DMS79 (cell line): ENCODE measurements around the gene C6orf47.
A peak's percentile ranks its signal among the peaks of the same experiment; 100 is the strongest.

Experiments
- DNase-seq: peaks from one replicate; lab custom pipeline; 2025; lab: John Stamatoyannopoulos, UW

The C6orf47 gene

DNA sequence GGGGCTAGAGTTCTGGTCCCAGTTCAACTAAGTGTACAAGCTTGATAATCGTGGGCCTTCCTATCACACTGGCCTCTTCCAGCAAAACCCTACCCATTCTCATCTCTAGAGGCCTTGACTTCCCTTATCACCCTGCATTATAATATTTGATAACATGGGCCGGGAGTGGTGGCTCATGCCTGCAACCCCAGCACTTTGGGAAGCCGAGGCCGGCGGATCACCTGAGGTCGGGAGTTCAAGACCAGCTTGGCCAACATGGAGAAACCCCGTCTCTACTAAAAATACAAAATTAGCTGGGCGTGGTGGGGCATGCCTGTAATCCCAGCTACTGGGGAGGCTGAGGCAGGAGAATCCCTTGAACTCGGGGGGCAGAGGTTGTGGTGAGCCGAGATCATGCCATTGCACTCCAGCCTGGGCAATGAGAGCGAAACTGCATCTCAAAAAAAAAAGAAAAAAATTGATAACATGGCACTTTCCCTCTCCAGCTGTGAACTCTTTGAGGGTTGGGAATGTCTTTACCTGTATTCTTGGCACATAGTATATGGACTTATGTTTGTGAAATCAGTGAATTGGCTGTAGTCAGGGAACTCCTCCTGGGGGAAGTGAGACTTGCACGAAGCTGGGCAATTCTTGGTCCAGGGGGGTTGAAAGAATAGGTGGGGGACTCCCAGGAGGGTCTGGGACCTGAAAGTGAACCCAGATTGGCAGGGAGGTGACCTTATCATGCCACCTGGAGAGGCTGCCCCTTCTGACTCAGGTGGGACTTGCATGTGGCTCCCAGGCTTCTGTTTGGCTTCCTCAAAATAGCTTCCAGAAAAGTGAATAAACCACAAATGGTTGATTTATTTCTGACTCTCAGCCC lies 915 bp upstream of the C6orf47 start:
- DNase-seq, result no peak

DNA sequence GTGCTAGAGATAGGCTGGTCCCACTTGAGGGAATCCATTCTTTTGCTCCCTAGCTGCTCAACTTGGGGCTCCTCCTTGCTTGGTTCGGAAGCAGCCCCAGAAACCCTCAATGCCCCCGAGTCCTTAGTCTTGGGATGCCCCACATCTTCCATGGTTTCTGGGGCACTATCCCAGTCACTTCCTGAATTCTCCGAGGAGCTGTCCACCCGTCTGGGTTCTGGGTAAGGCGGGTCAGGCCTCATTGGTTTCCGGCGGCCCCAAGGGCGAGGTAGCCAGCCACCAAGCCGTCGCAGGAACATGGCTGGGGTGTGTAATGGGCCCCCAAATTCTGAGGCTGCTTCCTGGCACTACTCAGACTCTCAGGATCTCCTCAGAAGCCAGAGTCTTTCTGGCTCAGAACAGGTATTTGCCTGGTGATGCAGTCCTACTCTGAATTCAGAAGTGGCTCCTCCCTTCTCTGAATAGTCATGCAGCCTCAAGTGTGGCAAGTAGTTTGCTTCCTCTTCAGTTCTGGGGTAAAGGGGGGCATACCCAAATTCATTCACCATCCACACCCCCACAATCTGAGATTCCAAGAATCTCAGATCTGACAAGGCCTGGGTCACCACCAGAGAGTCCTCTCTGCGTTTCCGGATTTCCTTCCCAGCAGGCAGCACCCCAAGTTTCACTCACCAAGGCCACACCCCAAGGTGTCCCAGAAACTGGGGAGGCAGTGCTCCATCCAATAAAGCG lies 763 bp downstream of the C6orf47 start:
- DNase-seq, result no peak

DNA sequence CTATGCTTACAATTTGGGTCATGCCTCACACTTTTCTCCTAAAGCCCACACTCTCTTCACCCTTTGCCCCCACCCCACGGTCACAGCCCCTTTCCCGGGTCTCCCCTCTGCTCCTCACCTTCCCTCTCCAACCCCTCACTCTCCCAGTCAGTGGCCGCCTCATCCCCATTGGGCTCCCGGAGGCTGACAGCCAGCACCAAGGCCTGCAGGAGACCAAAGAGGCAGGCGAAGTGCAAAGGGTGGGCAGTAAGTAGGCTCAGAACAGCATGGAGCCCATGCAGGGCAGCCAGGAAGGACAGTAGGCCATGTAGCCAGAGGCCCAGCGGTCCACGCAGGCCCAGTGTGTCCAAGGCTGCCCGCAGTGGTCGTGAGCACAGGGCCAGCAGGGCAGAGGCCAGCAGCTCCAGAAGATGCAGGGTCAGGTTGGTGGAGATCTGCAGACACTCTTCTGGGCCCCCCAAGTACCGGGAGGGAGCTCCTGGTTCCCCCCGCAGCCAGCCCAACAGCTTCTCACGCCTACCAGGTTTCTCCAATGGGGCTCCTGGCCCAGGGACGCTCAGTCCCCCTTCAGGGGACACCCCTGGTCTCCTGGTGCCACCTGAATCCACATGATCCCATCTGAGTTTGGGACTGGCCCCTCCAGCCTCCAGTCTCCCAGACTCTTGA lies 1.5 kb downstream of the C6orf47 start:
- no peak for DNase-seq

DNA sequence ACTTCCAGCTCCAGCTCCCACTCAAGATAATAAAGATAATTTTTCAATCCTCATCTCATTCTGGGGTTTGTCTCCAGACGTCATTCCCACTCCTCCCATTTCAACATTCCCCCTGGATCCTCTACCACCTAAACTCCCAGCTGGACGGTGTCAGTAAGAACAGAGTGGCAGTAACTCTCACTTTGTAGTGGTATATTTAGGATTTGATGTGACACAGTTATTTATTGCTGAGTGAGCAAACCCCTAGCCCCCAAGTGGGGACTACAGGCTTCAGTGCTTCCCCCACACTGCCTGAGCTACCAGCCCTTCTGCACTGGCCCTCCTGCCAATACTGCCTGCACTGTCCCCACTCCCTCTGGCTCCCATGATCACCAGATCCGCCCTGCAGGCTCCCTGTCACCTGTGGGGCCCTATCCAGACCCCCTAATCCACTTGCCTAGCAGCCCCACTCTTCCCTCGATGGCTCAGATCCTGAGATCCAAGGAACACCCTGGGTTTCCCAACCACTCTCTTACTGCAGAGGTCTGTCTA lies 2.4 kb downstream of the C6orf47 start:
- DNase-seq, result no peak

DNA sequence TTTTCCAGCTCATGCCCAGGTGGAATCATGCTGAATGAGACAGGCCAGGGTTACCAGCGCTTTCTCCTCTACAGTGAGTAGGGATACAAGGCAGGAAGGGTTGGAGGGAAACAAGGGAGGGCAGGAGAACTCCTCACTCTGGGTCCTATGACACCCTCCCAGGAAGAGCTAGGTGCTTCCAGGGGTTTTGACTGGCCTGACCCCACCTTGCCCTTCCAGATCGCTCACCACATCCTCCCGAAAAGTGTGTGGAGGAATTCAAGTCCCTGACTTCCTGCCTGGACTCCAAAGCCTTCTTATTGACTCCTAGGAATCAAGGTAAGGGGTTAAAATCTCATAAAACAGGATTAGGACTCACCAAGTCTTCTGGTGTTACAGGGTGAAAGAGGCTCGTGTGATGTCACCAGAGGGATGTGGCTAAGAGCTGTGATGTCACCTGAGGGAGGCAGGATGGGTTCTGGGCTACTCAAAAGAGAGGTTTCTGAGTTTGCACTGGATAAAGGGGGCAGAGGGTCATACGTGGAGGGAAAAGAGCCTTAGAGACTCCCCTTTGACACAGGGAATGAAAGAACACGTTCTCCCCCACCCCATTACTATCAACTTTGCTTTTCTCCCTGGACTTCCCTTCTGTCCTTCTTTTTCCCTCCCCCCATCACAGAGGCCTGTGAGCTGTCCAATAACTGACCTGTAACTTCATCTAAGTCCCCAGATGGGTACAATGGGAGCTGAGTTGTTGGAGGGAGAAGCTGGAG lies 3.0 kb downstream of the C6orf47 start:
- DNase-seq, result no peak

DNA sequence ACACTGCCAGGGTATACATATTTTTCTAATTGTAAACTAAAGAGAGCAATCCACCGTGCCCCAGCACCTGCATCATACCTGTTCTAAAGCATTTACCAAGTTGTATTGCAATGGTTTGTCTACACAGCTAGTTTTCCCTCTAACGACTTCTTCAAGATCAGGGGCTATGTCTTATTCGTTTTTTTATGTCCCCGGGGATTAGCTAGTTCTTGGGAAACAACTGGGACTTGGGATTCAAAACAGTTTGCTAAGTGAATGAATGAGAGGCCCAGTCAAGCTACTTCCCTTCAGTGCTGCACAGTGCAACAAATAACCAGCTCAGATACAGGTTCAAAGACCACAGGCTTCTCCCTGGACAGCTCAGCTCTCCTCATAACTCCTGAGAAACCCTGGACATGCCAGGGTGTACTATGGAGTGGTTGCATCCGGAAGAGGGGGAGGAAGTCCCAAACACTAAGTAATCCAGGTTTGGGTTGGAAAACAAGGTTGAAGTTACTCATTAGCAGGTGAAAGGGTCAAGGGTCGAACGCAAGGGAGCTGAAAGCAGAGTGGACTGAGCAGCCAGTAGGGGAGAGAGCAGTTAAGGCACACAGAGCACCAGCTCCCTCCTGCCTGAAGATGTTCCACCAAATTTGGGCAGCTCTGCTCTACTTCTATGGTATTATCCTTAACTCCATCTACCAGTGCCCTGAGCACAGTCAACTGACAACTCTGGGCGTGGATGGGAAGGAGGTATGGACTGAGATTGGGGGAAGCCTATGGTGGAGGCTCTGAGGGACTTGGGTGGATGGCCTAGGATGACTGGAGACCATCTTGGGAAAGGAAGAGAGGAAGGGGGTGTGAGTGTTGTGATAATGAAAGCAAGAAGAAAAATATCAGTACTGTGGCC lies 5.0 kb downstream of the C6orf47 start, which contains the start of gene APOM:
TSS of gene APOM (plus strand) at position 546 of the 889 bp plus-strand sequence. CDS start at position 619, 73 bp downstream.
- DNase-seq, result no peak

DNA sequence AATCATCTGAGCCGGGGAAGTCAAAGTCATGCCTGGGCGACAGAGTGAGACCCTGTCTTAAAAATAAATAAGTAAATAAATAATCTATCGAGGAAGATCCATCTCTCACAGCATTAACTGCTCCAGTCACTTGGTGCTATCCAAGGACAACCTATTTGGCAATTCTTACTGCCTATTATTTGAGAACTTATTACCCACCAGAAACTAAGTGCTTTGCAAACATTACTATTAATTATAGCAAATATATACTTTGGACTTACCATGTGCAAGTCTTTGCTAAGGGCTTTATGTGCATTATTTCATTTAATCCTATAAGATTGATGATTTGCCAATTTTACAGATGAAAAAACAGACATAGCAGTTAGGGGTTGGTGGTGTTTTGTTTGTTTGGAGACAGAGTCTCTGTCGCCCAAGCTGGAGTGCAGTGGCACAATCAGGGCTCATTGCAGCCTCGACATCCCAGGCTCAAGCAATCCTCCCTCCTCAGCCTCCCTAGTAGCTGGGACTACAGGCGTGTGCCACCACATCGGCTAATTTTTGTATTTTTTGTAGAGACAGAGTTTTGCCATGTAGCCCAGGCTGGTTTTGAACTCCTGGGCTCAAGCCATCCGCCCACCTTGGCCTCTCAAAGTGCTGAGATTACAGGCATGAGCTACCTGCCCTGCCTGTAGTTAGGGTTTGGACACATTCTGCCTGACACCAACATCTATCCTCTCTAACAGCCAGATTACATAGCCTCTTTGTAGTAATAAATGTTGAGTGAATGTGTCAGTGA lies 5.8 kb downstream of the C6orf47 start:
- no peak for DNase-seq

DNA sequence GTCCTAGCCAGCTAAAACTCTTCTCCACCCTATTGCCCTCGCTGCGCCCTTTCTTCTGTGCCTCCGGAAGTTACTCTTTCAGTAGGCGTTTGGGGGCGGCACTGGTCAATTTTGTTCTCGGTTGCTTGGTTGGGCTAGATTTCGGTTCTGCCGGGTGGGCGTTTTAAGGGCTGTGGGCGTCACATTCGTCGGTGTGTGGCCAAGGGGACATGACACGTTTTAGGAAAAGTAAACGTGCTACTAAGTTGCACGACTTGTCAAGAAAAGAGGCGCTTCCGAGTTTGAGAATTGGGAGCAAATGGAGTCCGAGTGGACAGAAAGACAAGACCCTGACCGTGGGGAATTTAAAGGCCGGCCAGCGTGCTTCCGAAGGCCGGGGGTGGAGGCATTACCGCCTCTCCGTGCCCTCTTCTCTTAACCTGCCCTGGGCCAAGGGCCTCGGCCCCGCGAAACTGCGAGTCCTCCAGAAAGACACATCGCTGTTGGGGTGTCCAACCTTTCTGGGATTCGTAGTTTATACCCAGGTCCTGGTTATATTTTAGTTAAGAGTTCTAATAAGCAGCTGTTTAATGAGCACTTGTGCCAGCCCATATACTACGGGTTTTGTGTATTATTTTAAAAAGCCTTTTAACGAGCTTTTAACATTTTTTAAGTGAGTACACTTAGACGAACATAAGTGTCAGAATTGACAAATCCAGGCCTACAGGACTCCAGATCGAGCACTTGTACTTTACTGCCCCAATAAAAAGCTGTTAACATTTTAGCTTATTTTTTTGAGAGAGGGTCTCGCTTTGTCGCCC lies 7.5 kb downstream of the C6orf47 start:
- peak; percentile 95 for DNase-seq

DNA sequence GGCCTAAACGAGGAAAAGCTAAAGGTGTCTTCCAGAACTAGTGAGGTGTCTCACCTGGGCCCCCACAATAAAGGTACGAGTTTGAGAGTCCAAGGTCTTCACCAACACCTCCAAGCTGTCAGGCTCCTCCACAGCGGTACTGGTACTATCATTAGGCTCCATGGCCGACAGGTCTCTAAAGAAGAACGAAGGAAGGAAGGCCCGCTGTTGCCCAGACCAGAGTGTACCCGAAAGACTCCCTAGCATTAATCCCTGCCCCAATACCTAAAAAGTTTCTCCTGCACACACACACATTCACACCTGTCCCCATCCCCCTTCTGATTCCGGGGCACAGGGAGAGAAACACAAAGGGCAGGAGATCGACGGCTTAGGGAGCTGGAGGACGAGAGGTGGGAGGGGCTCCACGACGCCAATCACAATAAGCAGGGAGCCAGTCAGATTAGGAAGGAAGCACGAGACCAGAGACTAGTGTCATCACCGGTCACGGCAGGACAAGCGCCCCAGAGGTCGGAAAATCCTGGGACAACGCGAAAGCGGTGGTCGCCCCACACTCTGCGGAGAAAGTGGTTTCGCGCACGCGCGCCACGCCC lies 8.9 kb downstream of the C6orf47 start:
- peak; percentile 67 for DNase-seq

DNA sequence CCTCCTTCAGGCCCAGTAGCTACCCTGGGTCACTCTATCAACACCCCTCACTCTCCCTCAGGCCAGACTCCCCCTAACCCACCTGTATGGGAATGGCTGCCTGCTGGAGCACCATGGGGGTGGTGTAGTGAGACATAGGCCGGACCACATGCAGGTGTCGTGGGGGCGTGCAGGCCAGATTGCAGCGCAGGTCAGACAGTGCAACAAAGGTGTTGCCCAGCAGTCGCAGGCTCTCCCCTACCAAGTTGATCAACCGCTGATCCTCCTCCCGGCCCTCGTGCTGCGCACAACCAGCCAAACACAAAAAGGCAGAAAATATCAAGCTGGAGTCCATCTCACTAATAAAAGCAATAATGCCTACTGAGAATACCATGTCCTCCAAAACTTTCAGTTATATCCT lies 15.3 kb downstream of the C6orf47 start:
- DNase-seq, result no peak

DNA sequence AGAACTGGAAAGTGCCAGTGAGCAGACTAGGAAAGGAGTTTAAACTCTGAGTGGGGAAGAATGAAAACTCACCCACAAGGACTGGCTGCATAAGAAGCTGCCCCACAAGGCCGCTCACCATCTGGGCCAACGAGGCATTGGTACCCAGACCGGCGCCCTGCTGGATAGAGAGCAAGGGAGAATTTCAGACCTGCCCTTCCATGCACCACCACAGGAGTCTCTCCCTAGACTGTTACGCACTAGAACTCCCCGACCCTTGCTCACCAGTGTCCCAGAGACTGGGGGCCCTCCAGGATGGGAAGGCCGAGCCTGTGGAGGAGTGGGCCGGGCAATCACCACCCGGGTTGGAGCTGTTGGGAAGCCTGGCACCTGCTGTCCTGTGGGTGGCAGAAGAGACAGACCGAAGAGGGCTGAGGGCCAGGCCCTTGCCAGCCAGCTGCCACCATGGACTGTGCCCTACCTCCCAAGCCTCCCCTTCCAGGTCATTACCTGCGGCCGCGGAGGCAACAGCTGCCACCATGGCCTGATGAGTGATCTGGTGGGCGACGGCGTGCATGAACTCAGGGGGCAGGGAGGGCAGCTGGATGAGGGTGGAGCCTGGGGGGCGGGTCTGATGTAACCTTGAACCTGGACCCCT lies 16.6 kb downstream of the C6orf47 start:
- DNase-seq, result no peak

DNA sequence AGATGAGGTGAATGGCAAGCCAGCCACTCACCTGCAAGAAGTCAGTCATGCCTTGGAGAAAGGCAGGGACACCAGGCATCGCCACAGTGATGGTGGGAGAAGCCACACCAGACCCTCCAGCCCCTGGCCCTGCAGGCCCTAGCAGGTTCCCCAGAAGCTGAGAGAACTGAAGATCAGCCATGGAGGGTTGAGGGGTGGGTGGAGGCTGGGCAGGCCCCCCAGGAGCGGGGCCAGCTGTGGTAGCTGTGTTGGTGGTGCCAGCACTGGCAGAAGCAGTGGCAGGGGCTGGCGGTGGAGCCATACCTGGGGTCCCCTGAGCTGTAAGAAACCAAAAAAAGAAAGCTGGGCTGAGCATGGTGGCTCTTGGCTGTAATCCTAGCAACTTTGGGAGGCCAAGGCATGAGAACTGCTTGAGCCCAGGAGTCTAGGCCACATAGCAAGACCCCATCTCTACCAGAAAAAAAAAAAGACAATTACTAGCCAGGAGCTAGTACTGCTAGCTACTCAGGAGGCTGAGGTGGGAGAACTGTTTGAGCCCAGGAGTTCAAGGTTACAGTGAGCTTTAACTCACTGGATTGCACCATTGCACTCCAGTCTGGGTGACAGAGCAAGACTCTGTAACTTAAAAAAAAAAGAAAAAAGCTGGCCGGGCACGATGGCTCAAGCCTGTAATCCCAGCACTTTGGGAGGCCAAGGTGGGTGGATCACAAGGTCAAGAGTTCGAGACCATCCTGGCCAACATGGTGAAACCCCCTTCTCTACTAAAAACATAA lies 17.6 kb downstream of the C6orf47 start:
- DNase-seq, result no peak

DNA sequence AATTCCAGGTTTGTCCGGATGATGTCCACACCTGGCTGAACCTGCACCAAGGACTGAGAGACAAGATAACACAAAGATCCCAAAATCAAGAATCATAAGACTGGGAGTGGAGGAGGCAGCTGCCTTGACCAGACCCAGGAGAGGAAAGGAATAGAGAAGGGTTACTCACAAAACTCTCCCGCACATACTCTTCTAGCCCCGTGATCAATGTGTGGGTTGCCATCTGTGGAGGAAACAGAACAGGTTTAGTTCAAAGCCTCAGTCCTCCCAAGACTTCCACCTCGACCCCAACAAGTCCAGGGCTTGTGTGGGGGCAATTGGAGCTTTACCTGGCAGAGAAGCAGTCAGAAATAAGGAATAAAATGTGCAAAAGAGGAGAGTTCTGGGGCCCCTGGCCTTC lies 19.2 kb downstream of the C6orf47 start:
- DNase-seq, result no peak

DNA sequence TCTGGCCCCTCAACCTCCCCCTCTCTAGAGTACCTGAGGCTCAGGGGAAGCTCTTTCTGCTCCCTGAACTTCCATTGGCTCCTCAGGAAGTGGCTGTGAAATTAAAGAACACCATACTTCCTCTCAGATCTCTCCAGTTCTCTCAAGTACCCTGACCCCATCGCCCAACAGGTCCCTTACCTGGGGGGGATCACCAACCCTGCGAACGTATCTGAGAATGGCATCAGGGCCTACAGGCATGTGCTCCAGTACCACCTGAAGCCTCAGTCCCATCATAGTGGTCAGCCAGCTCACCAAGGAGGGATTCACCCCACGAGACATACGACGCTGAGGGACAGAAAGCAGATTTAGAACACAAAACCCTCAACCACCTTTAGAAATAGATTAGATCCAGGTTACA lies 20.0 kb downstream of the C6orf47 start:
- DNase-seq, result no peak

DNA sequence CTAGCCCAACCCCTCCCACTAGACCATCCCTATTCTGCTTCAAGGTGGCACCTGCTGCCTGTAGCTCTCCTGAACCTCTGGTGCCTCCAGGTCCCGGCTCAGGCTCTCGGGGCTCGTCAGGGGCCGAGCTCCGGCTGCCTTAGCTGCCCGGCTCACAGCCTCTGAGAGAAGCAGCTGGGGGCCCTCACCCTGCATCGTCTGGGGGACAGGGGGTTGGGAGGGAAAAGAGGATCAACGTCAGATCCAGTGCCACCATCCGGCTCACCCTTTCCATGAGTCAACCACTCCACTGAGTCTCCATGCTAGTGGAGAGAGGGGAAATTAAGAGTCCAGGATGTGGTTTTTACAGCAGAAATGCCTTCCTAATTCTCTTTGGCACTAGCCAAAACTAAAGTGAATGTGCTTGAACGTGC lies 21.1 kb downstream of the C6orf47 start:
- no peak for DNase-seq

DNA sequence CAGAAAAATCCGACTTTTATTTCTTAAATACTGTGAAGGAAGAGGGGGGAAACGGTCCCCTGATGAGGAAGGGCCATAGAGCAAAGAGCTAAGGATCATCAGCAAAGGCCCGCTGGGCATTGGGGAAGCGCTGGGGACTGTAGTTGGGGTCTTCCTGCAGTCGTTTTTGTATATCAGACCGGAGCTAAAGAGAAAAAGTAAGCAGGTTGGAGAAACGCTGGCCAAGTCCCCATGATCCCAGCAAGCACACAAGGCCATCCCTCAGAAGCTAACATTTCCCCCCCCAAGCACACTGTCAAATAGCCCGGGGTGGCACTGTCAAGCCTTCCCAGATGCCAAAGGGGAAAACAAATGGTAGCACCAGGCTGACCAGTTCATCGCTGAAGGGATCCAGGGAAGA lies 21.5 kb downstream of the C6orf47 start:
- no peak for DNase-seq
